GM19397 (cell line): ENCODE measurements around the gene CYSTM1.
"Not testable (repeated sequence)": the region's sequence is repeated elsewhere in the genome, so short reads cannot be mapped to it uniquely, and the experiment has no call there.

Experiments
- ATAC-seq: cut with Tn5 transposase; IDR thresholded peaks from one replicate; pipeline ENCODE4 v1.9.1; 2021; ENCODE audit warnings: mild to moderate bottlenecking, moderate library complexity; ENCODE audit not compliant: unreplicated experiment

The CYSTM1 gene

GRCh38 chr5:140175367-140176030 is 511 bp downstream of the CYSTM1 start:
- peak; percentile 40 for ATAC-seq

- ATAC-seq = no peak
Measured at GRCh38 chr5:140176031-140176387, 1.0 kb downstream of the CYSTM1 start.

GRCh38 chr5:140178086-140178410 is 3.1 kb downstream of the CYSTM1 start:
- no peak for ATAC-seq

- ATAC-seq = no peak
Measured at GRCh38 chr5:140178482-140179116, 3.6 kb downstream of the CYSTM1 start.

GRCh38 chr5:140181002-140181483 is 6.1 kb downstream of the CYSTM1 start:
- peak; percentile 50 for ATAC-seq

- no peak for ATAC-seq
Measured at GRCh38 chr5:140181525-140181924, 6.5 kb downstream of the CYSTM1 start.

GRCh38 chr5:140182075-140182711 is 7.2 kb downstream of the CYSTM1 start:
- ATAC-seq = no peak

GRCh38 chr5:140182803-140183367 is 7.9 kb downstream of the CYSTM1 start:
- no peak for ATAC-seq

- ATAC-seq = no peak
Measured at GRCh38 chr5:140185409-140185808, 10.4 kb downstream of the CYSTM1 start.

- ATAC-seq = no peak
Measured at GRCh38 chr5:140186267-140186671, 11.3 kb downstream of the CYSTM1 start.

- ATAC-seq = no peak
Measured at GRCh38 chr5:140189253-140189652, 14.3 kb downstream of the CYSTM1 start.

- no peak for ATAC-seq
Measured at GRCh38 chr5:140189977-140190871, 15.2 kb downstream of the CYSTM1 start.

- no peak for ATAC-seq
Measured at GRCh38 chr5:140190872-140191218, 15.9 kb downstream of the CYSTM1 start.

GRCh38 chr5:140192715-140193430 is 17.9 kb downstream of the CYSTM1 start:
- ATAC-seq = no peak

GRCh38 chr5:140194662-140195061 is 19.7 kb downstream of the CYSTM1 start:
- no peak for ATAC-seq

- ATAC-seq = no peak
Measured at GRCh38 chr5:140196115-140196814, 21.3 kb downstream of the CYSTM1 start.

GRCh38 chr5:140197023-140197422 is 22.0 kb downstream of the CYSTM1 start:
- no peak for ATAC-seq

GRCh38 chr5:140198915-140199314 is 23.9 kb downstream of the CYSTM1 start:
- not testable (repeated sequence) for ATAC-seq

- no peak for ATAC-seq
Measured at GRCh38 chr5:140202078-140202477, 27.1 kb downstream of the CYSTM1 start.

GRCh38 chr5:140202610-140203009 is 27.6 kb downstream of the CYSTM1 start:
- no peak for ATAC-seq
